Liver (tissue), 9 donors: ENCODE results near the gene HMX2. TPM values are rescaled to one million over a fixed set of nuclear protein-coding genes. Genes with fewer than 3 reads are reported as not detected.

ENCODE experiments used
- DNase-seq: peaks from one replicate; pipeline ENCODE4 v3.0.0-alpha.2; 2017; ENCODE audit warnings: low spot score
- H3K27ac ChIP-seq, 2 donors: one replicate each; pipeline ENCODE4 v1.7.0; 2013; ENCODE audit warnings: inconsistent platforms in 2 of 2, low read length in 2 of 2, control low read depth in 1 of 2, low read depth in 1 of 2, mild to moderate bottlenecking in 1 of 2
- H3K27me3 ChIP-seq, 4 donors: one replicate each; pipeline versions ENCODE4 v1.6.1 to v1.7.0; 2013; ENCODE audit warnings: low read length in 3 of 4, inconsistent platforms in 1 of 4, mild to moderate bottlenecking in 1 of 4, moderate library complexity in 1 of 4; ENCODE audit not compliant: control insufficient read depth in 4 of 4, insufficient read depth in 4 of 4
- H3K36me3 ChIP-seq, 4 donors: one replicate each; pipeline versions ENCODE4 v1.6.1 to v1.7.0; 2013; ENCODE audit warnings: low read length in 3 of 4, mild to moderate bottlenecking in 3 of 4, low read depth in 1 of 4, moderate library complexity in 1 of 4; ENCODE audit not compliant: control insufficient read depth in 4 of 4, insufficient read depth in 3 of 4
- H3K4me1 ChIP-seq, 4 donors: one replicate each; pipeline versions ENCODE4 v1.6.1 to v1.7.0; 2013; ENCODE audit warnings: low read length in 3 of 4, mild to moderate bottlenecking in 3 of 4, moderate library complexity in 1 of 4; ENCODE audit not compliant: control insufficient read depth in 4 of 4, insufficient read depth in 4 of 4
- H3K4me3 ChIP-seq, 3 donors: one replicate each; pipeline versions ENCODE4 v1.6.1 to v1.7.0; 2013; ENCODE audit warnings: low read length in 3 of 3, control low read depth in 1 of 3, low read depth in 1 of 3, mild to moderate bottlenecking in 1 of 3
- H3K9ac ChIP-seq, 2 donors: one replicate each; pipeline ENCODE4 v1.7.0; 2013; ENCODE audit warnings: low read length in 2 of 2, mild to moderate bottlenecking in 2 of 2, moderate library complexity in 2 of 2, control low read depth in 1 of 2, low read depth in 1 of 2
- H3K9me3 ChIP-seq, 4 donors: one replicate each; pipeline versions ENCODE4 v1.6.1 to v1.7.0; 2013; ENCODE audit warnings: low read length in 3 of 4; ENCODE audit not compliant: control insufficient read depth in 4 of 4
- EGR1 ChIP-seq, 2 donors: IDR thresholded peaks; 2 replicates each; pipeline ENCODE4 v1.6.1; 2016 to 2018; ENCODE audit warnings: antibody characterized with exemption in 2 of 2, low read depth in 2 of 2
- FOXA1 ChIP-seq: IDR thresholded peaks from 2 replicates; pipeline ENCODE4 v1.6.1; 2016; ENCODE audit warnings: antibody characterized with exemption
- FOXA2 ChIP-seq: IDR thresholded peaks from 2 replicates; pipeline ENCODE4 v1.6.1; 2016; ENCODE audit warnings: antibody characterized with exemption
- GABPA ChIP-seq, 2 donors: IDR thresholded peaks in 1 of 2; conservative IDR thresholded peaks in 1 of 2; 2 replicates each; pipeline ENCODE4 v1.6.1; 2016; ENCODE audit warnings: antibody characterized with exemption in 2 of 2, mild to moderate bottlenecking in 1 of 2, moderate library complexity in 1 of 2
- HNF4A ChIP-seq, 2 donors: conservative IDR thresholded peaks; 2 replicates each; pipeline ENCODE4 v1.6.1; 2016; ENCODE audit warnings: antibody characterized with exemption in 2 of 2, mild to moderate bottlenecking in 2 of 2
- HNF4G ChIP-seq: IDR thresholded peaks from 2 replicates; pipeline ENCODE4 v1.6.1; 2016; ENCODE audit warnings: antibody characterized with exemption
- JUND ChIP-seq, 2 donors: IDR thresholded peaks; 2 replicates each; pipeline ENCODE4 v1.6.1; 2016; ENCODE audit warnings: antibody characterized with exemption in 2 of 2
- NR2F2 ChIP-seq: IDR thresholded peaks from 2 replicates; pipeline ENCODE4 v1.6.1; 2016; ENCODE audit warnings: antibody characterized with exemption
- RAD21 ChIP-seq, 2 donors: IDR thresholded peaks; 2 replicates each; pipeline ENCODE4 v1.6.1; 2016; ENCODE audit warnings: antibody characterized with exemption in 2 of 2, mild to moderate bottlenecking in 2 of 2
- RXRA ChIP-seq, 2 donors: IDR thresholded peaks; 2 replicates each; pipeline ENCODE4 v1.6.1; 2017 to 2018; ENCODE audit warnings: antibody characterized with exemption in 2 of 2, mild to moderate bottlenecking in 1 of 2
- SP1 ChIP-seq: IDR thresholded peaks from 2 replicates; pipeline ENCODE4 v1.6.1; 2018; ENCODE audit warnings: antibody characterized with exemption, mild to moderate bottlenecking
- TAF1 ChIP-seq: conservative IDR thresholded peaks from 2 replicates; pipeline ENCODE4 v1.6.1; 2016; ENCODE audit warnings: antibody characterized with exemption, mild to moderate bottlenecking
- YY1 ChIP-seq: IDR thresholded peaks from 2 replicates; pipeline ENCODE4 v1.6.1; 2016; ENCODE audit warnings: antibody characterized with exemption, mild to moderate bottlenecking
- WGBS: extraction: QIAGEN DNeasy Blood & Tissue Kit; methylation state at CpG from one replicate; pipeline ENCODE4 v1.1.7; 2013; 5-methylcytosine and 5-hydroxymethylcytosine counted together
- polyA plus RNA-seq, 2 donors: library from polyadenylated mRNA; stranded (reverse) in 1 of 2; unstranded in 1 of 2; fragments of 200-250 nt in 1 of 2; fragments of >200 nt in 1 of 2; fragmentation: Nextera tagmentation in 1 of 2; extraction: Ambion mirVana in 1 of 2; gene quantifications; one replicate each; pipeline versions ENCODE4 v1.2.1 to v1.2.3, GENCODE V29; 2013 to 2015
- total RNA-seq, 2 donors: library from RNA; depleted of rRNA; stranded (reverse); fragments of >200 nt; gene quantifications; one replicate each; pipeline ENCODE4 v1.2.3, GENCODE V29; 2014
- TF ChIP-seq, protein P1 (sequence below): IDR thresholded peaks from 2 replicates; pipeline ENCODE4 v1.6.1; 2016; ENCODE audit warnings: antibody characterized with exemption
- TF ChIP-seq, protein P2 (sequence below): IDR thresholded peaks from 2 replicates; pipeline ENCODE4 v1.6.1; 2016; ENCODE audit warnings: antibody characterized with exemption, mild to moderate bottlenecking
- TF ChIP-seq, protein P3 (sequence below): IDR thresholded peaks from 2 replicates; pipeline ENCODE4 v1.6.1; 2016; ENCODE audit warnings: antibody characterized with exemption
- TF ChIP-seq, protein P4 (sequence below): IDR thresholded peaks from 2 replicates; pipeline ENCODE4 v1.6.1; 2016; ENCODE audit warnings: antibody characterized with exemption
- TF ChIP-seq, protein P5 (sequence below): fragments of 150-350 bp; IDR thresholded peaks from 2 replicates; pipeline ENCODE4 v1.5.1; 2017; ENCODE audit warnings: improper control_type of control experiment, low read depth, low read length; ENCODE audit not compliant: missing input control
- donor health status: healthy.
- donor health status: healthy.
- donor health status: healthy.
- donor health status: healthy.
- donor health status: healthy.

The HMX2 gene
- total and polyA plus RNA-seq, 4 donors, result not detected

DNA sequence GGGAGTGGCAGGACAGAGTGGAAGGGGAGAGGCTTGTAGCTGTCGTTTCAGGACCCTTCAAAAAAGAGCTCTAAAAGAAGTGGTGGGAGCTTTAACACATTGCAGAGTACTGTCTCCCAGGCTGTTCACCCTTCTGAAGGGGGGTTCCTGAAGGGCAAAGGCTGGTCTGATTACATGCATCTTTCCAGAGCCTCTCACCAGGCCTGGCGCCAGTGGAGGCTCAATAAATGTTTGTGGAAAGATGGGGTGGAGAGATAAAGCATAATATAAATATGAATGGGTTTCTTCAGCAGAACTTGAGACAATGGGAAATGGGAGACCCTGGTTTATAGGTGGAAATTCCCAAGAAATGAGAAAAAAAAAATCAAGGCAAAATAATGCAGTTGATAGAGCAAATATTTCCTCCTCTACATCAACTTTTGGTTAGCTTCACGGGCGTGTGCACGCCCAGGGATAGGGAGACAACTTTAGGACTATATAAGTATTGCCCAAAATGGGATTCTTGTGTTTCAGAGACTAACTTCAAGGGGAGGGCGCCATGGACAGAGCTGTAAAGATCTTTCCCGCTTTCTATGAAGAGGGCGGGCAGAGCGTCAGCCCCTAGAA is 5.7 kb downstream of the HMX2 start:
- no peak overlapping the region for H3K9ac ChIP-seq
- no peak for DNase-seq
- H3K4me3 ChIP-seq, result no peak overlapping the region
- WGBS, result 38% methylated on average over 9 of the region's 9 CpGs
- H3K36me3 ChIP-seq, result peaks cover 0 to 10% (median 6%) of the 10 kb centered on the region in 4 donors
- peaks cover 7 to 38% (median 35%) of the 10 kb centered on the region in 4 donors for H3K4me1 ChIP-seq
- no peak overlapping the region for H3K27ac ChIP-seq
- H3K9me3 ChIP-seq, result no peaks in the 10 kb centered on the region
- H3K27me3 ChIP-seq, result peaks cover 8 to 26% (median 12%) of the 10 kb centered on the region in 4 donors
- no peak for TF ChIP-seq HNF4G
- TF ChIP-seq NR2F2, result peak; percentile 5

DNA sequence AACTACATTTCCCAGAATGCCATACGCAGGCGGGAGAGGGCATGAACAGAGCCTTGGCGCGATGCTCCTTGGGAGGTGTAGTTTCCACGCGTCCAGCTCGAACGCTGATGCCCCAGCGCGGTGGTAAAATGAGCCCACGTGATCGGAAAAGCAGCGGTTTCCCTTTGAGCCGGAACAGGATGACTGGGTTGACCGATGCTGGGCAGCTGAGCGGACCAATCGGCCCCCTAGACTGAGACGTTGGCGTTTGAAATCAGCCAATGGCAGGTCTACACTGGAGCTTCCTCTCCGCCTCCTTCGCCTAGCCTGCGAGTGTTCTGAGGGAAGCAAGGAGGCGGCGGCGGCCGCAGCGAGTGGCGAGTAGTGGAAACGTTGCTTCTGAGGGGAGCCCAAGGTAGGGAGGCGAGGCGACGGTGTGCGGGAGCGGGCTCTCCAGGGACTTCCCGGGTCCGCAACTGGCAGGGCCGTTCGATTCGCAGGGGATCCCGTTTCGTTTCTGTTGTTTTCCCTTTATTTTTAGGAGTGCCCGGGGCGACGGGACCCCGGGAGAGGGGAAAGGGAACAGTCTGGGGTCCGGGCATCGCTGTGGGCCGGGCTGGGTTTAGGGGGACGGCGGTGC is 6.3 kb downstream of the HMX2 start, which contains the start of gene BUB3:
TSS of gene BUB3 (plus strand) at position 311 of the 619 bp plus-strand sequence. CDS start 516 bp downstream, outside the sequence.
- peaks cover 7 to 36% (median 33%) of the 10 kb centered on the region in 4 donors for H3K4me1 ChIP-seq
- peak within 1 kb of the TSS; percentile 70 to 88 (median 81) for H3K4me3 ChIP-seq
- peaks cover 0 to 13% (median 6%) of the 10 kb centered on the region in 4 donors for H3K36me3 ChIP-seq
- WGBS, result under 1% methylated on average over 50 of the region's 50 CpGs
- no peaks in the 10 kb centered on the region for H3K9me3 ChIP-seq
- peak; percentile 93 for DNase-seq
- H3K27me3 ChIP-seq, result peaks cover 6 to 24% (median 9%) of the 10 kb centered on the region in 4 donors
- peak within 1 kb of the TSS; percentile 60 to 79 for H3K27ac ChIP-seq
- peak within 1 kb of the TSS; percentile 33 to 73 for H3K9ac ChIP-seq
- TF ChIP-seq SP1 (peak; percentile 91), EGR1 (IDR thresholded peaks at IDR 0.05; ENCODE audit: low read depth in 2 of 2) (peak in 1 of 2 donors; percentile 52), NR2F2 (peak; percentile 3), GABPA (IDR thresholded peaks at IDR 0.05 in 1 of 2, conservative IDR thresholded peaks at IDR 0.05 in 1 of 2) (peak; percentile 74 to 94), HNF4G (no peak), RAD21 (IDR thresholded peaks at IDR 0.05) (peak; percentile 17 to 40), FOXA1 (no peak), FOXA2 (no peak), JUND (IDR thresholded peaks at IDR 0.05) (peak in 1 of 2 donors; percentile 22), HNF4A (conservative IDR thresholded peaks at IDR 0.05) (no peak), TAF1 (no peak), RXRA (IDR thresholded peaks at IDR 0.05) (peak; percentile 44 to 52), YY1 (peak; percentile 73)
- TF ChIP-seq, protein P1, sequence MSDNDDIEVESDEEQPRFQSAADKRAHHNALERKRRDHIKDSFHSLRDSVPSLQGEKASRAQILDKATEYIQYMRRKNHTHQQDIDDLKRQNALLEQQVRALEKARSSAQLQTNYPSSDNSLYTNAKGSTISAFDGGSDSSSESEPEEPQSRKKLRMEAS, result peak; percentile 87
- TF ChIP-seq, protein P2, sequence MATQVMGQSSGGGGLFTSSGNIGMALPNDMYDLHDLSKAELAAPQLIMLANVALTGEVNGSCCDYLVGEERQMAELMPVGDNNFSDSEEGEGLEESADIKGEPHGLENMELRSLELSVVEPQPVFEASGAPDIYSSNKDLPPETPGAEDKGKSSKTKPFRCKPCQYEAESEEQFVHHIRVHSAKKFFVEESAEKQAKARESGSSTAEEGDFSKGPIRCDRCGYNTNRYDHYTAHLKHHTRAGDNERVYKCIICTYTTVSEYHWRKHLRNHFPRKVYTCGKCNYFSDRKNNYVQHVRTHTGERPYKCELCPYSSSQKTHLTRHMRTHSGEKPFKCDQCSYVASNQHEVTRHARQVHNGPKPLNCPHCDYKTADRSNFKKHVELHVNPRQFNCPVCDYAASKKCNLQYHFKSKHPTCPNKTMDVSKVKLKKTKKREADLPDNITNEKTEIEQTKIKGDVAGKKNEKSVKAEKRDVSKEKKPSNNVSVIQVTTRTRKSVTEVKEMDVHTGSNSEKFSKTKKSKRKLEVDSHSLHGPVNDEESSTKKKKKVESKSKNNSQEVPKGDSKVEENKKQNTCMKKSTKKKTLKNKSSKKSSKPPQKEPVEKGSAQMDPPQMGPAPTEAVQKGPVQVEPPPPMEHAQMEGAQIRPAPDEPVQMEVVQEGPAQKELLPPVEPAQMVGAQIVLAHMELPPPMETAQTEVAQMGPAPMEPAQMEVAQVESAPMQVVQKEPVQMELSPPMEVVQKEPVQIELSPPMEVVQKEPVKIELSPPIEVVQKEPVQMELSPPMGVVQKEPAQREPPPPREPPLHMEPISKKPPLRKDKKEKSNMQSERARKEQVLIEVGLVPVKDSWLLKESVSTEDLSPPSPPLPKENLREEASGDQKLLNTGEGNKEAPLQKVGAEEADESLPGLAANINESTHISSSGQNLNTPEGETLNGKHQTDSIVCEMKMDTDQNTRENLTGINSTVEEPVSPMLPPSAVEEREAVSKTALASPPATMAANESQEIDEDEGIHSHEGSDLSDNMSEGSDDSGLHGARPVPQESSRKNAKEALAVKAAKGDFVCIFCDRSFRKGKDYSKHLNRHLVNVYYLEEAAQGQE, result peak; percentile 35
- TF ChIP-seq, protein P3, sequence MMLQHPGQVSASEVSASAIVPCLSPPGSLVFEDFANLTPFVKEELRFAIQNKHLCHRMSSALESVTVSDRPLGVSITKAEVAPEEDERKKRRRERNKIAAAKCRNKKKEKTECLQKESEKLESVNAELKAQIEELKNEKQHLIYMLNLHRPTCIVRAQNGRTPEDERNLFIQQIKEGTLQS, result no peak
- TF ChIP-seq, protein P4, sequence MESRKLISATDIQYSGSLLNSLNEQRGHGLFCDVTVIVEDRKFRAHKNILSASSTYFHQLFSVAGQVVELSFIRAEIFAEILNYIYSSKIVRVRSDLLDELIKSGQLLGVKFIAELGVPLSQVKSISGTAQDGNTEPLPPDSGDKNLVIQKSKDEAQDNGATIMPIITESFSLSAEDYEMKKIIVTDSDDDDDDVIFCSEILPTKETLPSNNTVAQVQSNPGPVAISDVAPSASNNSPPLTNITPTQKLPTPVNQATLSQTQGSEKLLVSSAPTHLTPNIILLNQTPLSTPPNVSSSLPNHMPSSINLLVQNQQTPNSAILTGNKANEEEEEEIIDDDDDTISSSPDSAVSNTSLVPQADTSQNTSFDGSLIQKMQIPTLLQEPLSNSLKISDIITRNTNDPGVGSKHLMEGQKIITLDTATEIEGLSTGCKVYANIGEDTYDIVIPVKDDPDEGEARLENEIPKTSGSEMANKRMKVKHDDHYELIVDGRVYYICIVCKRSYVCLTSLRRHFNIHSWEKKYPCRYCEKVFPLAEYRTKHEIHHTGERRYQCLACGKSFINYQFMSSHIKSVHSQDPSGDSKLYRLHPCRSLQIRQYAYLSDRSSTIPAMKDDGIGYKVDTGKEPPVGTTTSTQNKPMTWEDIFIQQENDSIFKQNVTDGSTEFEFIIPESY, result peak; percentile 72
- TF ChIP-seq, protein P5, sequence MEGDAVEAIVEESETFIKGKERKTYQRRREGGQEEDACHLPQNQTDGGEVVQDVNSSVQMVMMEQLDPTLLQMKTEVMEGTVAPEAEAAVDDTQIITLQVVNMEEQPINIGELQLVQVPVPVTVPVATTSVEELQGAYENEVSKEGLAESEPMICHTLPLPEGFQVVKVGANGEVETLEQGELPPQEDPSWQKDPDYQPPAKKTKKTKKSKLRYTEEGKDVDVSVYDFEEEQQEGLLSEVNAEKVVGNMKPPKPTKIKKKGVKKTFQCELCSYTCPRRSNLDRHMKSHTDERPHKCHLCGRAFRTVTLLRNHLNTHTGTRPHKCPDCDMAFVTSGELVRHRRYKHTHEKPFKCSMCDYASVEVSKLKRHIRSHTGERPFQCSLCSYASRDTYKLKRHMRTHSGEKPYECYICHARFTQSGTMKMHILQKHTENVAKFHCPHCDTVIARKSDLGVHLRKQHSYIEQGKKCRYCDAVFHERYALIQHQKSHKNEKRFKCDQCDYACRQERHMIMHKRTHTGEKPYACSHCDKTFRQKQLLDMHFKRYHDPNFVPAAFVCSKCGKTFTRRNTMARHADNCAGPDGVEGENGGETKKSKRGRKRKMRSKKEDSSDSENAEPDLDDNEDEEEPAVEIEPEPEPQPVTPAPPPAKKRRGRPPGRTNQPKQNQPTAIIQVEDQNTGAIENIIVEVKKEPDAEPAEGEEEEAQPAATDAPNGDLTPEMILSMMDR, result peak; percentile 30
